Ishikawa (cell line): ENCODE measurements around the gene RNF157.

Experiments used
- CEBPB ChIP-seq: IDR thresholded peaks from 2 replicates; pipeline ENCODE4 v1.6.1; 2012
- CREB1 ChIP-seq: IDR thresholded peaks from 2 replicates; pipeline ENCODE4 v1.6.1; 2012; ENCODE audit warnings: low read depth
- EGR1 ChIP-seq: IDR thresholded peaks from 2 replicates; pipeline ENCODE4 v1.6.1; 2012
- EP300 ChIP-seq: IDR thresholded peaks from 2 replicates; pipeline ENCODE4 v1.6.1; 2012; ENCODE audit warnings: borderline replicate concordance
- FOXM1 ChIP-seq: IDR thresholded peaks from 2 replicates; pipeline ENCODE4 v1.6.1; 2012; ENCODE audit warnings: low read depth, borderline replicate concordance
- MAX ChIP-seq: IDR thresholded peaks from 2 replicates; pipeline ENCODE4 v1.6.1; 2012
- NFIC ChIP-seq: IDR thresholded peaks from 2 replicates; pipeline ENCODE4 v1.6.1; 2012
- RAD21 ChIP-seq: IDR thresholded peaks from 2 replicates; pipeline ENCODE4 v1.6.1; 2012; ENCODE audit warnings: low read depth
- REST ChIP-seq: IDR thresholded peaks from 2 replicates; pipeline ENCODE4 v1.6.1; 2012; ENCODE audit warnings: low read depth, mild to moderate bottlenecking
- TAF1 ChIP-seq: IDR thresholded peaks from 2 replicates; pipeline ENCODE4 v1.6.1; 2012; ENCODE audit warnings: low read depth, mild to moderate bottlenecking
- TCF12 ChIP-seq: IDR thresholded peaks from 2 replicates; pipeline ENCODE4 v1.6.1; 2012; ENCODE audit warnings: low read depth
- TEAD4 ChIP-seq: IDR thresholded peaks from 2 replicates; pipeline ENCODE4 v1.6.1; 2012
- USF1 ChIP-seq: IDR thresholded peaks from 2 replicates; pipeline ENCODE4 v1.6.1; 2012
- YY1 ChIP-seq: IDR thresholded peaks from 2 replicates; pipeline ENCODE4 v1.6.1; 2012; ENCODE audit warnings: low read depth
- ZBTB7A ChIP-seq: IDR thresholded peaks from 2 replicates; pipeline ENCODE4 v1.6.1; 2012; ENCODE audit warnings: low read depth

Gene RNF157

GRCh38 chr17:76275382-76276068 is 35.2 kb upstream of the RNF157 start:
- TF ChIP-seq YY1 = no peak
- TF ChIP-seq TEAD4 = no peak
- TF ChIP-seq FOXM1 = no peak
- no peak for TF ChIP-seq ZBTB7A
- no peak for TF ChIP-seq CREB1
- no peak for TF ChIP-seq USF1
- no peak for TF ChIP-seq TAF1
- TF ChIP-seq REST = no peak
- TF ChIP-seq EGR1 = no peak
- TF ChIP-seq RAD21 = no peak
- TF ChIP-seq TCF12 = no peak
- no peak for TF ChIP-seq NFIC
- no peak for TF ChIP-seq MAX
- no peak for TF ChIP-seq CEBPB
- no peak for TF ChIP-seq EP300

- TF ChIP-seq FOXM1 = no peak
- no peak for TF ChIP-seq ZBTB7A
- TF ChIP-seq TEAD4 = no peak
- no peak for TF ChIP-seq REST
- no peak for TF ChIP-seq CEBPB
- no peak for TF ChIP-seq TAF1
- TF ChIP-seq TCF12 = no peak
Measured at GRCh38 chr17:76274112-76274956, 34.0 kb upstream of the RNF157 start.

- TF ChIP-seq USF1 (no peak), CEBPB (no peak), NFIC (no peak), TEAD4 (no peak), FOXM1 (no peak), TAF1 (no peak), TCF12 (no peak), EGR1 (no peak), CREB1 (no peak), MAX (no peak), REST (no peak)
Measured at GRCh38 chr17:76273445-76274111, 33.3 kb upstream of the RNF157 start.
